Lower leg skin (tissue), 3 donors: Measurements from ENCODE around the gene OR4N2.
"Not testable (repeated sequence)": the region's sequence is repeated elsewhere in the genome, so short reads cannot be mapped to it uniquely, and the experiment has no call there.

Experiments used
- POLR2A ChIP-seq, 2 donors: fragments of 450-650 bp; IDR thresholded peaks; one replicate each; pipeline ENCODE4 v1.6.1; 2016 to 2017; ENCODE audit warnings: antibody characterized with exemption in 2 of 2, mild to moderate bottlenecking in 1 of 2, moderate library complexity in 1 of 2
- TF ChIP-seq, protein P1 (sequence below), 3 donors: fragments of 450-650 bp; IDR thresholded peaks; one replicate each; pipeline ENCODE4 v1.5.1; 2016; ENCODE audit warnings: antibody characterized with exemption in 3 of 3, mild to moderate bottlenecking in 3 of 3, moderate library complexity in 2 of 3

DNA sequence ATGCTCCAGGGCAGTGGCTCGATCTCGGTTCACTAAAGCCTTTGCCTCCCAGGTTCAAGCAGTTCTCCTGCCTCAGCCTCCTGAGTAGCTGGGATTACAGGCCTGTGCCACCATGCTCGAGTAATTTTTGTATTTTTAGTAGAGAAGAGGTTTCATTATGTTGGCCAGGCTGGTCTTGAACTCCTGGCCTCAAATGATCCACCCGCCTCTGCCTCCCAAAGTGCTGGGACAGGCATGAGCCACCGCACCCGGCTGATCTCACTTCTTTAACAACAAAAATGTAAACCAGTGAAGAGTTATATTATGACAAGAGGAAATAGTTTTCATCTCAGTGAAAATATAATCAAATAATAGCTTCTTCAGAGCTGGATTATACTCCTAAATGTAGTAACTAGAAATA, 16.3 kb upstream of the OR4N2 start:
- TF ChIP-seq POLR2A (IDR thresholded peaks at IDR 0.05), result not testable (repeated sequence)
- TF ChIP-seq, protein P1, sequence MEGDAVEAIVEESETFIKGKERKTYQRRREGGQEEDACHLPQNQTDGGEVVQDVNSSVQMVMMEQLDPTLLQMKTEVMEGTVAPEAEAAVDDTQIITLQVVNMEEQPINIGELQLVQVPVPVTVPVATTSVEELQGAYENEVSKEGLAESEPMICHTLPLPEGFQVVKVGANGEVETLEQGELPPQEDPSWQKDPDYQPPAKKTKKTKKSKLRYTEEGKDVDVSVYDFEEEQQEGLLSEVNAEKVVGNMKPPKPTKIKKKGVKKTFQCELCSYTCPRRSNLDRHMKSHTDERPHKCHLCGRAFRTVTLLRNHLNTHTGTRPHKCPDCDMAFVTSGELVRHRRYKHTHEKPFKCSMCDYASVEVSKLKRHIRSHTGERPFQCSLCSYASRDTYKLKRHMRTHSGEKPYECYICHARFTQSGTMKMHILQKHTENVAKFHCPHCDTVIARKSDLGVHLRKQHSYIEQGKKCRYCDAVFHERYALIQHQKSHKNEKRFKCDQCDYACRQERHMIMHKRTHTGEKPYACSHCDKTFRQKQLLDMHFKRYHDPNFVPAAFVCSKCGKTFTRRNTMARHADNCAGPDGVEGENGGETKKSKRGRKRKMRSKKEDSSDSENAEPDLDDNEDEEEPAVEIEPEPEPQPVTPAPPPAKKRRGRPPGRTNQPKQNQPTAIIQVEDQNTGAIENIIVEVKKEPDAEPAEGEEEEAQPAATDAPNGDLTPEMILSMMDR (IDR thresholded peaks at IDR 0.05), result not testable (repeated sequence)
